Activated naive CD4-positive, alpha-beta T cell treated with anti-CD3 and anti-CD28 coated beads for 36 hours (primary cell): ENCODE measurements around the gene RFXANK. TPM values are rescaled to one million over a fixed set of nuclear protein-coding genes. Genes with fewer than 3 reads are reported as not detected.

ENCODE experiments used
- CTCF ChIA-PET: fragments of 350-600 bp; sonication (Branson Sonifier 250); formaldehyde crosslinking; loops from one replicate; lab custom pipeline; 2021; ENCODE audit warnings: antibody characterized with exemption; lab: Charles Lee
- DNase-seq: peaks from one replicate; pipeline ENCODE4 v3.0.0-alpha.2; 2020
- H3K27ac Mint-ChIP-seq: one replicate; pipeline ENCODE4 v1.8.0; 2021; ENCODE audit warnings: mild to moderate bottlenecking, mixed read lengths
- H3K27me3 Mint-ChIP-seq: one replicate; pipeline ENCODE4 v1.8.0; 2021; ENCODE audit warnings: low read depth, mixed read lengths
- H3K36me3 Mint-ChIP-seq: one replicate; pipeline ENCODE4 v1.8.0; 2021; ENCODE audit warnings: low read depth, mixed read lengths
- H3K4me1 Mint-ChIP-seq: one replicate; pipeline ENCODE4 v1.8.0; 2021; ENCODE audit warnings: low read depth, mixed read lengths
- H3K4me3 Mint-ChIP-seq: one replicate; pipeline ENCODE4 v1.8.0; 2021; ENCODE audit warnings: mild to moderate bottlenecking, moderate library complexity, mixed read lengths
- H3K9me3 Mint-ChIP-seq: one replicate; pipeline ENCODE4 v1.8.0; 2021; ENCODE audit warnings: mixed read lengths
- intact Hi-C: fragments of 100-400 bp; cut with micrococcal nuclease; formaldehyde crosslinking; loops from one replicate; pipeline ENCODE4 v1.15.1; 2023
- total RNA-seq, 2 experiments: library from RNA; stranded (reverse); gene quantifications; one replicate each; pipeline ENCODE4 v1.2.3, GENCODE V29; 2021

The RFXANK gene
- total RNA-seq, 2 experiments from 2014 or later = 48.4 to 49.3 TPM

- DNase-seq = peak; percentile 81
- intact Hi-C loops = loop anchor here (1.0 kb wide), 4 partner anchors 22 to 79 kb away; partner anchors contain the start of genes BORCS8, NR2C2AP and RFXANK
- Mint-ChIP-seq H3K9me3 (no peaks in the 10 kb centered on the region), H3K4me1 (peaks cover 2% of the 10 kb centered on the region), H3K27me3 (peaks cover 12% of the 10 kb centered on the region), H3K36me3 (no peaks in the 10 kb centered on the region), H3K27ac (no peak overlapping the region), H3K4me3 (peak overlapping the region; percentile 56)
- CTCF ChIA-PET = interaction anchor here (0.6 to 2.2 kb wide), 10 partner anchors 9 to 772 kb away, joined by 3 to 8 read pairs (median 4); partner anchors contain the start of gene NR2C2AP
Measured at GRCh38 chr19:19224852-19225494, 32.9 kb downstream of the RFXANK start.

- Mint-ChIP-seq H3K27ac (no peak overlapping the region), H3K4me1 (peaks cover 2% of the 10 kb centered on the region), H3K9me3 (no peaks in the 10 kb centered on the region), H3K27me3 (peaks cover 12% of the 10 kb centered on the region), H3K36me3 (no peaks in the 10 kb centered on the region), H3K4me3 (no peak overlapping the region)
- CTCF ChIA-PET = interaction anchor here (0.9 to 1.7 kb wide), 3 partner anchors 8 to 95 kb away, joined by 3 to 8 read pairs (median 4); partner anchors contain the start of gene NR2C2AP
- no peak for DNase-seq
- intact Hi-C loops = no loop called here
Measured at GRCh38 chr19:19226204-19226603, 34.1 kb downstream of the RFXANK start.

- Mint-ChIP-seq H3K36me3 (no peaks in the 10 kb centered on the region), H3K4me3 (no peak overlapping the region), H3K9me3 (no peaks in the 10 kb centered on the region), H3K4me1 (peaks cover 2% of the 10 kb centered on the region), H3K27me3 (peaks cover 12% of the 10 kb centered on the region), H3K27ac (no peak overlapping the region)
- no peak for DNase-seq
- intact Hi-C loops = no loop called here
- CTCF ChIA-PET = interaction anchor here (1.3 kb wide), 1 partner anchor 24 kb away, joined by 4 read pairs; the partner anchor contains the start of gene NR2C2AP
Measured at GRCh38 chr19:19226663-19227062, 34.6 kb downstream of the RFXANK start.

GRCh38 chr19:19227217-19227616 lies 35.2 kb downstream of the RFXANK start:
- Mint-ChIP-seq H3K4me1 (peaks cover 2% of the 10 kb centered on the region), H3K27me3 (peaks cover 12% of the 10 kb centered on the region), H3K27ac (no peak overlapping the region), H3K4me3 (no peak overlapping the region), H3K36me3 (no peaks in the 10 kb centered on the region), H3K9me3 (no peaks in the 10 kb centered on the region)
- CTCF ChIA-PET = interaction anchor here (1.3 kb wide), 1 partner anchor 24 kb away, joined by 4 read pairs; the partner anchor contains the start of gene NR2C2AP
- intact Hi-C loops = no loop called here
- DNase-seq = no peak

GRCh38 chr19:19229701-19230100 lies 37.6 kb downstream of the RFXANK start:
- Mint-ChIP-seq H3K4me3 (no peak overlapping the region), H3K27me3 (peaks cover 7% of the 10 kb centered on the region), H3K9me3 (peaks cover 12% of the 10 kb centered on the region), H3K36me3 (no peaks in the 10 kb centered on the region), H3K27ac (no peak overlapping the region), H3K4me1 (peaks cover 2% of the 10 kb centered on the region)
- CTCF ChIA-PET = interaction anchor here (0.9 to 1.5 kb wide), 2 partner anchors 84 to 86 kb away, joined by 3 to 4 read pairs; no protein-coding TSS in a partner anchor
- DNase-seq = no peak
- intact Hi-C loops = no loop called here

GRCh38 chr19:19230999-19231398 lies 38.9 kb downstream of the RFXANK start:
- DNase-seq = no peak
- Mint-ChIP-seq H3K9me3 (peaks cover 17% of the 10 kb centered on the region), H3K27ac (no peak overlapping the region), H3K27me3 (peaks cover 7% of the 10 kb centered on the region), H3K36me3 (no peaks in the 10 kb centered on the region), H3K4me3 (no peak overlapping the region), H3K4me1 (no peaks in the 10 kb centered on the region)
- intact Hi-C loops = no loop called here
- CTCF ChIA-PET = interaction anchor here (0.6 kb wide), 1 partner anchor 775 kb away, joined by 3 read pairs; no protein-coding TSS in a partner anchor

GRCh38 chr19:19232261-19232721 lies 40.2 kb downstream of the RFXANK start:
- CTCF ChIA-PET = interaction anchor here (0.7 kb wide), 2 partner anchors 22 to 123 kb away, joined by 3 to 6 read pairs; no protein-coding TSS in a partner anchor
- Mint-ChIP-seq H3K9me3 (peaks cover 20% of the 10 kb centered on the region), H3K27me3 (peaks cover 7% of the 10 kb centered on the region), H3K4me1 (no peaks in the 10 kb centered on the region), H3K4me3 (no peak overlapping the region), H3K27ac (no peak overlapping the region), H3K36me3 (no peaks in the 10 kb centered on the region)
- no peak for DNase-seq
- intact Hi-C loops = no loop called here

GRCh38 chr19:19234220-19234816 lies 42.3 kb downstream of the RFXANK start:
- H3K27me3 Mint-ChIP-seq = peaks cover 5% of the 10 kb centered on the region
- H3K9me3 Mint-ChIP-seq = peaks cover 20% of the 10 kb centered on the region
- DNase-seq = no peak
- intact Hi-C loops = no loop called here
- no peaks in the 10 kb centered on the region for H3K4me1 Mint-ChIP-seq
- H3K36me3 Mint-ChIP-seq = no peaks in the 10 kb centered on the region
- CTCF ChIA-PET = interaction anchor here (0.5 to 1.5 kb wide), 4 partner anchors 9 to 129 kb away, joined by 3 to 8 read pairs (median 4); no protein-coding TSS in a partner anchor
- no peak overlapping the region for H3K27ac Mint-ChIP-seq
- no peak overlapping the region for H3K4me3 Mint-ChIP-seq

GRCh38 chr19:19236173-19236572 lies 44.1 kb downstream of the RFXANK start:
- Mint-ChIP-seq H3K4me3 (no peak overlapping the region), H3K4me1 (no peaks in the 10 kb centered on the region), H3K27ac (no peak overlapping the region), H3K27me3 (peaks cover 14% of the 10 kb centered on the region), H3K9me3 (peaks cover 20% of the 10 kb centered on the region), H3K36me3 (no peaks in the 10 kb centered on the region)
- intact Hi-C loops = no loop called here
- no peak for DNase-seq
- CTCF ChIA-PET = no interaction called here

- peaks cover 19% of the 10 kb centered on the region for H3K9me3 Mint-ChIP-seq
- peaks cover 14% of the 10 kb centered on the region for H3K27me3 Mint-ChIP-seq
- CTCF ChIA-PET = no interaction called here
- no peak overlapping the region for H3K4me3 Mint-ChIP-seq
- H3K27ac Mint-ChIP-seq = no peak overlapping the region
- intact Hi-C loops = no loop called here
- DNase-seq = no peak
- H3K4me1 Mint-ChIP-seq = no peaks in the 10 kb centered on the region
- H3K36me3 Mint-ChIP-seq = no peaks in the 10 kb centered on the region
Measured at GRCh38 chr19:19238126-19238894, 46.3 kb downstream of the RFXANK start.

- DNase-seq = no peak
- no peaks in the 10 kb centered on the region for H3K4me1 Mint-ChIP-seq
- H3K9me3 Mint-ChIP-seq = peaks cover 9% of the 10 kb centered on the region
- CTCF ChIA-PET = no interaction called here
- no peak overlapping the region for H3K4me3 Mint-ChIP-seq
- intact Hi-C loops = no loop called here
- no peaks in the 10 kb centered on the region for H3K36me3 Mint-ChIP-seq
- no peak overlapping the region for H3K27ac Mint-ChIP-seq
- H3K27me3 Mint-ChIP-seq = peaks cover 14% of the 10 kb centered on the region
Measured at GRCh38 chr19:19239675-19240074, 47.6 kb downstream of the RFXANK start.

GRCh38 chr19:19240476-19240875 lies 48.4 kb downstream of the RFXANK start:
- DNase-seq = no peak
- CTCF ChIA-PET = no interaction called here
- Mint-ChIP-seq H3K27me3 (peaks cover 14% of the 10 kb centered on the region), H3K4me1 (no peaks in the 10 kb centered on the region), H3K36me3 (no peaks in the 10 kb centered on the region), H3K27ac (no peak overlapping the region), H3K4me3 (no peak overlapping the region), H3K9me3 (peaks cover 5% of the 10 kb centered on the region)
- intact Hi-C loops = no loop called here
